NCI-H1694 treated with DMSO at 0.1 percent for 48 hours (cell line): ENCODE measurements around the gene KRTAP4-4.

Experiments used
- DNase-seq: peaks from one replicate; lab custom pipeline; 2025; lab: John Stamatoyannopoulos, UW

Gene KRTAP4-4

DNA sequence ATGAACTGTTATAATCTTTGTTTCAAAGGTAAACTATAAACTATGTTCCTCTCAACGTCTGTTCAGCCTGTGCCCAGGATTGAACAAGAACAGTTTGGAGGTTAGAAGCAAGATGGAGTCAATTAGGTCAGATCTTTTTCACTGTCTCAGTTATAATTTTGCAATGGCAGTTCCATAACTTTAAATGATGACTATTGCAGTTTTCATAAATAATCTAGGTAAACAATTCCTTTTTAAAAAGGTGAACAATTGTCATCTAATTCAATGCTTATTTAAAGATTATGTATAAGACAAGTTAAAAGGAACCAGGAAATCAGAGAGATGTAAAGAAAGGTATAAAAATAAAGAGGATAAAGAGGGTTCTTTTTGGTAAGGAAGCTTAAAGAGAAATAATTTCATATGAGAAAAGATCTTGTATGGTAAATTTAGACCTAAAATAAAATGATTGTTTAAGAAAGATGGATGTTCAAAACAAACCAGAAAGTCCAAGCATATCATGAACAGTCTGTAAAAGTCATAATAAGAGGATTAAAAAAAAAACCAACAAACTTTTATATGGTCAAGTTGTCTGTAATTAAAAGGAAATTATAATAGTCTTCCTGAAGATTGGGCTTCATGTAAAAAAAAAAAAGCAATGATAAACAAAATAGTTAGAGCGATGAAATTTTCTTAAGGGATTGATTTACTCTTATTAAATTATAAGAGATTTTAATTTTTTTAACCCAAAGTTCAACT lies 49.2 kb downstream of the KRTAP4-4 start:
- no peak for DNase-seq
